PC-3 (cell line): ENCODE data around the gene DNAAF1. TPM values are rescaled to one million over a fixed set of nuclear protein-coding genes. Genes with fewer than 3 reads are reported as not detected.

Experiments
- ATAC-seq: fragments of 200-7000 bp; cut with Tn5 transposase; 2 replicates; pipeline ENCODE4 v1.9.1; 2020; ENCODE audit warnings: mild to moderate bottlenecking, moderate library complexity
- BruUV-seq: library from RNA; stranded (reverse); fragments of 400-500 nt; replicated peaks from 2 replicates; lab custom pipeline; 2021; lab: Mats Ljungman, UMichigan
- CTCF ChIA-PET: fragments of 300-600 bp; sonication (Branson Sonifier 250); formaldehyde crosslinking; loops from one replicate; lab custom pipeline; 2022; ENCODE audit warnings: antibody characterized with exemption; lab: Charles Lee
- POLR2A ChIA-PET: fragments of 300-600 bp; sonication (Branson Sonifier 250); formaldehyde crosslinking; loops from one replicate; lab custom pipeline; 2022; ENCODE audit warnings: antibody characterized with exemption; ENCODE audit not compliant: unreplicated experiment; lab: Charles Lee
- DNase-seq: peaks from one replicate; pipeline ENCODE4 v3.0.0-alpha.2; 2015
- H2AFZ ChIP-seq: fragments of 300-600 bp; sonication (generic); 2 replicates; pipeline ENCODE4 v1.6.0; 2016; ENCODE audit warnings: antibody characterized with exemption, low read length
- H3F3A ChIP-seq: fragments of 300-600 bp; sonication (generic); one replicate; pipeline ENCODE4 v1.6.0; 2017; ENCODE audit warnings: antibody characterized with exemption, low read length, control low read depth, mild to moderate bottlenecking; ENCODE audit not compliant: unreplicated experiment
- H3K27ac ChIP-seq: fragments of 300-600 bp; sonication (generic); 2 replicates; pipeline ENCODE4 v1.5.1; 2016; ENCODE audit warnings: mild to moderate bottlenecking, low read length
- H3K27me3 ChIP-seq: fragments of 300-600 bp; sonication (generic); 2 replicates; pipeline ENCODE4 v1.6.1; 2016; ENCODE audit warnings: low read length, mixed read lengths
- H3K36me3 ChIP-seq: fragments of 300-600 bp; sonication (generic); 2 replicates; pipeline ENCODE4 v1.6.1; 2016; ENCODE audit warnings: low read depth, mixed run types, low read length, mixed read lengths
- H3K4me1 ChIP-seq: fragments of 300-600 bp; sonication (generic); 2 replicates; pipeline ENCODE4 v1.5.1; 2016; ENCODE audit warnings: low read length; ENCODE audit not compliant: insufficient read depth
- H3K4me2 ChIP-seq: fragments of 300-600 bp; sonication (generic); 2 replicates; pipeline ENCODE4 v1.6.0; 2016; ENCODE audit warnings: low read length
- H3K4me3 ChIP-seq: fragments of 300-600 bp; sonication (generic); 2 replicates; pipeline ENCODE4 v1.5.1; 2016; ENCODE audit warnings: mild to moderate bottlenecking, low read length, mixed read lengths
- H3K79me2 ChIP-seq: fragments of 300-600 bp; sonication (generic); 2 replicates; pipeline ENCODE4 v1.6.1; 2017; ENCODE audit warnings: low read length, mixed read lengths
- H3K9ac ChIP-seq: fragments of 300-600 bp; sonication (generic); 2 replicates; pipeline ENCODE4 v1.6.0; 2016; ENCODE audit warnings: mild to moderate bottlenecking, low read length
- H3K9me2 ChIP-seq: fragments of 300-600 bp; sonication (generic); replicated peaks from 2 replicates; pipeline ENCODE4 v1.6.1; 2016; ENCODE audit warnings: mixed run types, low read length, mixed read lengths
- H3K9me3 ChIP-seq: fragments of 300-600 bp; sonication (generic); 2 replicates; pipeline ENCODE4 v1.6.1; 2016; ENCODE audit warnings: low read length, mixed read lengths
- H4K20me1 ChIP-seq: fragments of 300-600 bp; sonication (generic); 2 replicates; pipeline ENCODE4 v1.6.1; 2016; ENCODE audit warnings: low read length, mixed read lengths
- EZH2 ChIP-seq: fragments of 300-600 bp; sonication (generic); IDR thresholded peaks from one replicate; pipeline ENCODE4 v1.6.1; 2017; ENCODE audit warnings: antibody characterized with exemption, mild to moderate bottlenecking, low read length; ENCODE audit not compliant: unreplicated experiment
- EZH2phosphoT487 ChIP-seq: fragments of 300-600 bp; sonication (generic); IDR thresholded peaks from 2 replicates; pipeline ENCODE4 v1.6.1; 2018; ENCODE audit warnings: mild to moderate bottlenecking, antibody characterized with exemption, low read length, borderline replicate concordance
- intact Hi-C: fragments of 100-400 bp; cut with micrococcal nuclease; formaldehyde crosslinking; loops from 2 replicates; pipeline ENCODE4 v1.9.0; 2023
- total RNA-seq: library from RNA; depleted of rRNA; stranded (reverse); fragments of >200 nt; gene quantifications from 2 replicates; pipeline ENCODE4 v1.2.3, GENCODE V29; 2014
- TF ChIP-seq, protein P1 (sequence below): fragments of 300-600 bp; sonication (generic); conservative IDR thresholded peaks from 2 replicates; pipeline ENCODE4 v1.5.1; 2017; ENCODE audit warnings: antibody characterized with exemption, low read depth, mild to moderate bottlenecking, low read length

Gene DNAAF1
- total RNA-seq, 1 experiment from 2014 or later: not detected

DNA sequence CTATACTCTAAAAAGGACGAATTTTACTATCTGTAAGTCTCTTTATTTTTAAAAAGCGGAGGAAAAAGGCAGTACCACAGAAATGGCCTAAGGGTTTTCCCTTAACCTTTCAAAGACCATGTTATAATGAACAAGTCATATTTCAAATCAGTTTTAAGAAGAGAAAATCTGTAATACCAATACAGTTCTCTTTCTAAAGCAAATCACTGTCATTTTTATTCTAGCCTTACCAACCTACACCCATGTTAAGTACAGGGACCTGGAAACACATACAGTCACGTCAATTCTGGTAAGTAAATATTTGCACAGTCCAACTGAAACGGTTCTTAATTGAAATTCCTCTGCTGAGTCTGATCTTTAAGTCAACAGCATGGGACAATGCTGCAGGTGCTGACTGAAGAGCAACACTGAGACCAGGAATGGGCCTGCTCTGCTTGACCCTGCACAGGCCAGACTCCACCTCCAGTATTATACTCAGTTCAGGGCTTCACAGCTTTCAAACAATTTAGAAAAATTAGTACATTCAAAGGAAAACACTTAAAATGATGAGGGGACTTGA lies 48.6 kb upstream of the DNAAF1 start:
- Histone ChIP-seq H3F3A (no peaks in the 10 kb centered on the region), H4K20me1 (0 out of 2 replicates have a peak, but pooled peaks cover 4% of the 10 kb centered on the region), H3K9me2 (no peaks in the 10 kb centered on the region), H3K4me3 (no peak overlapping the region), H3K4me2 (peak overlapping the region; percentile 66), H2AFZ (no peak overlapping the region), H3K9me3 (no peaks in the 10 kb centered on the region), H3K4me1 (peaks cover 26% of the 10 kb centered on the region), H3K27ac (peak overlapping the region; percentile 26; the same call in 1 of the 2 replicates), H3K79me2 (peaks cover 20% of the 10 kb centered on the region), H3K9ac (no peak overlapping the region), H3K27me3 (no peaks in the 10 kb centered on the region), H3K36me3 (peaks cover 12% of the 10 kb centered on the region; the same call in 1 of the 2 replicates)
- ChIA-PET CTCF (no interaction called here), POLR2A (no interaction called here)
- intact Hi-C loops: no loop called here
- DNase-seq: peak; percentile 75
- no TSS peak for BruUV-seq
- TF ChIP-seq, protein P1, sequence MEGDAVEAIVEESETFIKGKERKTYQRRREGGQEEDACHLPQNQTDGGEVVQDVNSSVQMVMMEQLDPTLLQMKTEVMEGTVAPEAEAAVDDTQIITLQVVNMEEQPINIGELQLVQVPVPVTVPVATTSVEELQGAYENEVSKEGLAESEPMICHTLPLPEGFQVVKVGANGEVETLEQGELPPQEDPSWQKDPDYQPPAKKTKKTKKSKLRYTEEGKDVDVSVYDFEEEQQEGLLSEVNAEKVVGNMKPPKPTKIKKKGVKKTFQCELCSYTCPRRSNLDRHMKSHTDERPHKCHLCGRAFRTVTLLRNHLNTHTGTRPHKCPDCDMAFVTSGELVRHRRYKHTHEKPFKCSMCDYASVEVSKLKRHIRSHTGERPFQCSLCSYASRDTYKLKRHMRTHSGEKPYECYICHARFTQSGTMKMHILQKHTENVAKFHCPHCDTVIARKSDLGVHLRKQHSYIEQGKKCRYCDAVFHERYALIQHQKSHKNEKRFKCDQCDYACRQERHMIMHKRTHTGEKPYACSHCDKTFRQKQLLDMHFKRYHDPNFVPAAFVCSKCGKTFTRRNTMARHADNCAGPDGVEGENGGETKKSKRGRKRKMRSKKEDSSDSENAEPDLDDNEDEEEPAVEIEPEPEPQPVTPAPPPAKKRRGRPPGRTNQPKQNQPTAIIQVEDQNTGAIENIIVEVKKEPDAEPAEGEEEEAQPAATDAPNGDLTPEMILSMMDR: no peak
- TF ChIP-seq EZH2phosphoT487 (no peak), EZH2 (no peak)
- ATAC-seq: peak; percentile 98

- no peak for DNase-seq
- H3F3A ChIP-seq: no peaks in the 10 kb centered on the region
- no peak overlapping the region for H3K9ac ChIP-seq
- POLR2A ChIA-PET: no interaction called here
- peaks cover 10% of the 10 kb centered on the region; the same call in 1 of the 2 replicates for H3K36me3 ChIP-seq
- H3K9me2 ChIP-seq: no peaks in the 10 kb centered on the region
- no peak overlapping the region for H2AFZ ChIP-seq
- CTCF ChIA-PET: no interaction called here
- intact Hi-C loops: no loop called here
- H3K27me3 ChIP-seq: no peaks in the 10 kb centered on the region
- H3K27ac ChIP-seq: no peak overlapping the region
- H3K4me3 ChIP-seq: no peak overlapping the region
- ATAC-seq: no peak
- H4K20me1 ChIP-seq: peaks cover 4% of the 10 kb centered on the region; the same call in 1 of the 2 replicates
- no peaks in the 10 kb centered on the region for H3K9me3 ChIP-seq
- peaks cover 33% of the 10 kb centered on the region for H3K4me1 ChIP-seq
- no peak overlapping the region for H3K4me2 ChIP-seq
- TF ChIP-seq EZH2phosphoT487 (no peak), EZH2 (no peak)
- TF ChIP-seq, protein P1: no peak
- peaks cover 42% of the 10 kb centered on the region for H3K79me2 ChIP-seq
- BruUV-seq: no TSS peak
Measured at GRCh38 chr16:84098939-84099338, 46.2 kb upstream of the DNAAF1 start.

GRCh38 chr16:84103678-84104077 lies 41.4 kb upstream of the DNAAF1 start:
- ChIA-PET CTCF (no interaction called here), POLR2A (no interaction called here)
- Histone ChIP-seq H3K79me2 (peaks cover 72% of the 10 kb centered on the region), H3F3A (no peaks in the 10 kb centered on the region), H3K9ac (no peak overlapping the region), H3K4me3 (no peak overlapping the region; the same call in 1 of the 2 replicates), H3K36me3 (peaks cover 3% of the 10 kb centered on the region; the same call in 1 of the 2 replicates), H3K27ac (no peak overlapping the region), H3K4me2 (peak overlapping the region; percentile 27; the same call in 1 of the 2 replicates), H4K20me1 (peaks cover 4% of the 10 kb centered on the region; the same call in 1 of the 2 replicates), H3K27me3 (no peaks in the 10 kb centered on the region), H3K9me2 (no peaks in the 10 kb centered on the region), H2AFZ (no peak overlapping the region), H3K9me3 (no peaks in the 10 kb centered on the region), H3K4me1 (peaks cover 21% of the 10 kb centered on the region)
- ATAC-seq (peak; percentile 60), DNase-seq (peak; percentile 49)
- BruUV-seq: no TSS peak
- TF ChIP-seq EZH2: no peak
- TF ChIP-seq, protein P1: no peak
- no peak for TF ChIP-seq EZH2phosphoT487
- intact Hi-C loops: no loop called here
